ENCODE data around the gene TMEM220. TPM values are rescaled to one million over a fixed set of nuclear protein-coding genes. Genes with fewer than 3 reads are reported as not detected.
A peak's percentile ranks its signal among the peaks of the same experiment; 100 is the strongest.

The TMEM220 gene
- 0.56 and 1.3 TPM in 2 replicates for total RNA-seq

- DNase-seq = peak; percentile 79
- peaks cover 14% of the 10 kb centered on the region for H3K4me1 Mint-ChIP-seq
- H3K36me3 Mint-ChIP-seq (ENCODE audit: low read depth) = no peaks in the 10 kb centered on the region
- peak within 1 kb of the TSS; percentile 92 for H3K4me3 Mint-ChIP-seq
- peak within 1 kb of the TSS; percentile 46 for H3K27ac Mint-ChIP-seq
- intact Hi-C loops (cut with micrococcal nuclease) = no loop called here
- peaks cover 9% of the 10 kb centered on the region for H3K27me3 Mint-ChIP-seq
- no peaks in the 10 kb centered on the region for H3K9me3 Mint-ChIP-seq
Observed at GRCh38 chr17:10729334-10730193, at the start of gene TMEM220. TMEM220 (minus strand) TSS chr17:10730023; CDS start chr17:10729851, 172 bp downstream.

- no peak overlapping the region for H3K27ac Mint-ChIP-seq
- peaks cover 6% of the 10 kb centered on the region for H3K9me3 Mint-ChIP-seq
- no peak overlapping the region for H3K4me3 Mint-ChIP-seq
- H3K4me1 Mint-ChIP-seq = no peaks in the 10 kb centered on the region
- intact Hi-C loops (cut with micrococcal nuclease) = no loop called here
- H3K36me3 Mint-ChIP-seq (ENCODE audit: low read depth) = no peaks in the 10 kb centered on the region
- H3K27me3 Mint-ChIP-seq = no peaks in the 10 kb centered on the region
- DNase-seq = no peak
Observed at GRCh38 chr17:10779609-10780008, 49.8 kb upstream of the TMEM220 start.

GRCh38 chr17:10777890-10778289 is 48.1 kb upstream of the TMEM220 start:
- no peak for DNase-seq
- intact Hi-C loops (cut with micrococcal nuclease) = no loop called here
- H3K9me3 Mint-ChIP-seq = peaks cover 6% of the 10 kb centered on the region
- no peak overlapping the region for H3K4me3 Mint-ChIP-seq
- H3K36me3 Mint-ChIP-seq (ENCODE audit: low read depth) = no peaks in the 10 kb centered on the region
- H3K4me1 Mint-ChIP-seq = no peaks in the 10 kb centered on the region
- H3K27ac Mint-ChIP-seq = no peak overlapping the region
- no peaks in the 10 kb centered on the region for H3K27me3 Mint-ChIP-seq

GRCh38 chr17:10777131-10777807 is 47.4 kb upstream of the TMEM220 start:
- no peaks in the 10 kb centered on the region for H3K4me1 Mint-ChIP-seq
- intact Hi-C loops (cut with micrococcal nuclease) = no loop called here
- no peak overlapping the region for H3K27ac Mint-ChIP-seq
- no peaks in the 10 kb centered on the region for H3K36me3 Mint-ChIP-seq (ENCODE audit: low read depth)
- no peak for DNase-seq
- H3K27me3 Mint-ChIP-seq = no peaks in the 10 kb centered on the region
- peaks cover 6% of the 10 kb centered on the region for H3K9me3 Mint-ChIP-seq
- H3K4me3 Mint-ChIP-seq = no peak overlapping the region

GRCh38 chr17:10776381-10776780 is 46.6 kb upstream of the TMEM220 start:
- intact Hi-C loops (cut with micrococcal nuclease) = no loop called here
- H3K4me3 Mint-ChIP-seq = no peak overlapping the region
- peaks cover 10% of the 10 kb centered on the region for H3K9me3 Mint-ChIP-seq
- H3K27ac Mint-ChIP-seq = no peak overlapping the region
- no peaks in the 10 kb centered on the region for H3K27me3 Mint-ChIP-seq
- no peaks in the 10 kb centered on the region for H3K4me1 Mint-ChIP-seq
- DNase-seq = no peak
- H3K36me3 Mint-ChIP-seq (ENCODE audit: low read depth) = no peaks in the 10 kb centered on the region

GRCh38 chr17:10775740-10776356 is 46.0 kb upstream of the TMEM220 start:
- DNase-seq = no peak
- H3K27ac Mint-ChIP-seq = no peak overlapping the region
- intact Hi-C loops (cut with micrococcal nuclease) = no loop called here
- H3K4me3 Mint-ChIP-seq = no peak overlapping the region
- H3K36me3 Mint-ChIP-seq (ENCODE audit: low read depth) = no peaks in the 10 kb centered on the region
- H3K27me3 Mint-ChIP-seq = no peaks in the 10 kb centered on the region
- H3K9me3 Mint-ChIP-seq = peaks cover 11% of the 10 kb centered on the region
- H3K4me1 Mint-ChIP-seq = no peaks in the 10 kb centered on the region

GRCh38 chr17:10775058-10775457 is 45.2 kb upstream of the TMEM220 start:
- intact Hi-C loops (cut with micrococcal nuclease) = no loop called here
- no peaks in the 10 kb centered on the region for H3K4me1 Mint-ChIP-seq
- H3K9me3 Mint-ChIP-seq = peaks cover 11% of the 10 kb centered on the region
- DNase-seq = no peak
- H3K36me3 Mint-ChIP-seq (ENCODE audit: low read depth) = no peaks in the 10 kb centered on the region
- H3K27ac Mint-ChIP-seq = no peak overlapping the region
- H3K27me3 Mint-ChIP-seq = no peaks in the 10 kb centered on the region
- no peak overlapping the region for H3K4me3 Mint-ChIP-seq

GRCh38 chr17:10773391-10773790 is 43.6 kb upstream of the TMEM220 start:
- no peaks in the 10 kb centered on the region for H3K4me1 Mint-ChIP-seq
- no peak overlapping the region for H3K4me3 Mint-ChIP-seq
- peaks cover 11% of the 10 kb centered on the region for H3K9me3 Mint-ChIP-seq
- no peak overlapping the region for H3K27ac Mint-ChIP-seq
- no peak for DNase-seq
- H3K27me3 Mint-ChIP-seq = no peaks in the 10 kb centered on the region
- intact Hi-C loops (cut with micrococcal nuclease) = loop anchor here (2.0 kb wide), 1 partner anchor 71 kb away; no protein-coding TSS in a partner anchor
- no peaks in the 10 kb centered on the region for H3K36me3 Mint-ChIP-seq (ENCODE audit: low read depth)

- H3K9me3 Mint-ChIP-seq = peaks cover 11% of the 10 kb centered on the region
- intact Hi-C loops (cut with micrococcal nuclease) = loop anchor here (2.0 kb wide), 1 partner anchor 72 kb away; no protein-coding TSS in a partner anchor
- H3K27ac Mint-ChIP-seq = no peak overlapping the region
- H3K36me3 Mint-ChIP-seq (ENCODE audit: low read depth) = no peaks in the 10 kb centered on the region
- no peaks in the 10 kb centered on the region for H3K27me3 Mint-ChIP-seq
- H3K4me3 Mint-ChIP-seq = no peak overlapping the region
- peak; percentile 75 for DNase-seq
- H3K4me1 Mint-ChIP-seq = no peaks in the 10 kb centered on the region
Observed at GRCh38 chr17:10772425-10773380, 42.9 kb upstream of the TMEM220 start.

- no peak overlapping the region for H3K27ac Mint-ChIP-seq
- H3K27me3 Mint-ChIP-seq = no peaks in the 10 kb centered on the region
- DNase-seq = no peak
- H3K36me3 Mint-ChIP-seq (ENCODE audit: low read depth) = no peaks in the 10 kb centered on the region
- no peaks in the 10 kb centered on the region for H3K4me1 Mint-ChIP-seq
- H3K4me3 Mint-ChIP-seq = no peak overlapping the region
- intact Hi-C loops (cut with micrococcal nuclease) = no loop called here
- peaks cover 11% of the 10 kb centered on the region for H3K9me3 Mint-ChIP-seq
Observed at GRCh38 chr17:10771148-10771547, 41.3 kb upstream of the TMEM220 start.

GRCh38 chr17:10769840-10770239 is 40.0 kb upstream of the TMEM220 start:
- no peak overlapping the region for H3K27ac Mint-ChIP-seq
- no peaks in the 10 kb centered on the region for H3K4me1 Mint-ChIP-seq
- no peak for DNase-seq
- no peaks in the 10 kb centered on the region for H3K36me3 Mint-ChIP-seq (ENCODE audit: low read depth)
- intact Hi-C loops (cut with micrococcal nuclease) = no loop called here
- H3K27me3 Mint-ChIP-seq = no peaks in the 10 kb centered on the region
- H3K9me3 Mint-ChIP-seq = peaks cover 5% of the 10 kb centered on the region
- no peak overlapping the region for H3K4me3 Mint-ChIP-seq

GRCh38 chr17:10768750-10769251 is 39.0 kb upstream of the TMEM220 start:
- Mint-ChIP-seq H3K36me3 (ENCODE audit: low read depth) (no peaks in the 10 kb centered on the region), H3K27ac (no peak overlapping the region), H3K4me3 (no peak overlapping the region), H3K9me3 (peaks cover 5% of the 10 kb centered on the region), H3K4me1 (no peaks in the 10 kb centered on the region), H3K27me3 (no peaks in the 10 kb centered on the region)
- DNase-seq = no peak
- intact Hi-C loops (cut with micrococcal nuclease) = no loop called here

- Mint-ChIP-seq H3K36me3 (ENCODE audit: low read depth) (no peaks in the 10 kb centered on the region), H3K27ac (no peak overlapping the region), H3K4me1 (no peaks in the 10 kb centered on the region), H3K4me3 (no peak overlapping the region), H3K9me3 (peaks cover 5% of the 10 kb centered on the region), H3K27me3 (no peaks in the 10 kb centered on the region)
- intact Hi-C loops (cut with micrococcal nuclease) = no loop called here
- no peak for DNase-seq
Observed at GRCh38 chr17:10767232-10767631, 37.4 kb upstream of the TMEM220 start.

All from activated CD4-positive, alpha-beta T cell treated with anti-CD3 and anti-CD28 coated beads, Interleukin-2, amount 10 ng/mL, durations not matched to agents 24 days and 14 days (primary cell).